A673 (cell line): ENCODE data around the gene DNAJC3. TPM values are rescaled to one million over a fixed set of nuclear protein-coding genes. Genes with fewer than 3 reads are reported as not detected.

Source experiments
- BruUV-seq: library from RNA; stranded (reverse); fragments of 400-500 nt; replicated peaks from 2 replicates; lab custom pipeline; 2021; lab: Mats Ljungman, UMichigan
- CTCF ChIA-PET: fragments of 300-600 bp; sonication (Branson Sonifier 250); formaldehyde crosslinking; loops from one replicate; lab custom pipeline; 2022; ENCODE audit warnings: antibody characterized with exemption; lab: Charles Lee
- POLR2A ChIA-PET: fragments of 300-600 bp; sonication (Branson Sonifier 250); formaldehyde crosslinking; loops from one replicate; lab custom pipeline; 2022; ENCODE audit warnings: antibody characterized with exemption; ENCODE audit not compliant: low non-redundant PET; lab: Charles Lee
- DNase-seq: peaks from one replicate; pipeline ENCODE4 v3.0.0-alpha.2; 2015; ENCODE audit warnings: low spot score
- H3K27ac ChIP-seq: fragments of 200-600 bp; sonication (generic); 2 replicates; pipeline ENCODE4 v1.5.1; 2016; ENCODE audit warnings: mixed run types, low read depth, mild to moderate bottlenecking, mixed read lengths, antibody characterized with exemption, low read length; ENCODE audit not compliant: poor library complexity, severe bottlenecking
- H3K27me3 ChIP-seq: fragments of 200-600 bp; sonication (generic); replicated peaks from 2 replicates; pipeline ENCODE4 v1.6.1; 2017; ENCODE audit warnings: mixed run types, low read depth, mild to moderate bottlenecking, mixed read lengths, antibody characterized with exemption, low read length; ENCODE audit not compliant: insufficient read depth, poor library complexity
- H3K36me3 ChIP-seq: fragments of 200-600 bp; sonication (generic); 2 replicates; pipeline ENCODE4 v1.6.1; 2016; ENCODE audit warnings: mixed run types, mild to moderate bottlenecking, mixed read lengths, antibody characterized with exemption, low read length; ENCODE audit not compliant: insufficient read depth, poor library complexity, severe bottlenecking
- H3K4me1 ChIP-seq: fragments of 200-600 bp; sonication (generic); 2 replicates; pipeline ENCODE4 v1.6.1; 2017; ENCODE audit warnings: mixed run types, mild to moderate bottlenecking, mixed read lengths, antibody characterized with exemption, low read length; ENCODE audit not compliant: insufficient read depth, poor library complexity, severe bottlenecking
- H3K4me3 ChIP-seq: fragments of 200-600 bp; sonication (generic); 2 replicates; pipeline ENCODE4 v1.5.1; 2016; ENCODE audit warnings: low read depth, mixed run types, mild to moderate bottlenecking, mixed read lengths, low read length; ENCODE audit not compliant: poor library complexity, severe bottlenecking
- H3K9me3 ChIP-seq: fragments of 200-600 bp; sonication (generic); 2 replicates; pipeline ENCODE4 v1.6.1; 2016; ENCODE audit warnings: mixed run types, low read depth, mild to moderate bottlenecking, mixed read lengths, antibody characterized with exemption, low read length; ENCODE audit not compliant: poor library complexity, severe bottlenecking
- CTCF ChIP-seq: fragments of 300-800, 200-600 bp; sonication (generic); conservative IDR thresholded peaks from 2 replicates; pipeline ENCODE4 v1.5.1; 2017; ENCODE audit warnings: low read depth, mild to moderate bottlenecking, antibody characterized with exemption, low read length, moderate library complexity, mixed read lengths
- EZH2 ChIP-seq: fragments of 200-600 bp; sonication (generic); IDR thresholded peaks from 2 replicates; pipeline ENCODE4 v1.6.1; 2017; ENCODE audit warnings: borderline replicate concordance, low read depth, mild to moderate bottlenecking, mixed read lengths, antibody characterized with exemption, low read length; ENCODE audit not compliant: poor library complexity, severe bottlenecking
- intact Hi-C: fragments of 100-400 bp; cut with micrococcal nuclease; formaldehyde crosslinking; loops from one replicate; pipeline ENCODE4 v1.10.0; 2022; ENCODE audit not compliant: unreplicated experiment
- total RNA-seq: library from RNA; stranded (reverse); gene quantifications from 2 replicates; pipeline ENCODE4 v1.2.3, GENCODE V29; 2021

The DNAJC3 gene
- total RNA-seq, 1 experiment from 2014 or later, result 21.5 TPM

GRCh38 chr13:95652821-95653220, 24.1 kb upstream of the DNAJC3 start:
- intact Hi-C loops, result no loop called here
- no TSS peak for BruUV-seq
- ChIA-PET CTCF (no interaction called here), POLR2A (no interaction called here)
- H3K9me3 ChIP-seq, result no peaks in the 10 kb centered on the region
- peaks cover 3% of the 10 kb centered on the region for H3K27me3 ChIP-seq
- DNase-seq, result no peak
- no peak overlapping the region for H3K27ac ChIP-seq
- H3K4me3 ChIP-seq, result no peak overlapping the region
- no peaks in the 10 kb centered on the region for H3K36me3 ChIP-seq
- H3K4me1 ChIP-seq, result no peaks in the 10 kb centered on the region
- TF ChIP-seq CTCF (no peak), EZH2 (no peak)

- Histone ChIP-seq H3K27ac (no peak overlapping the region), H3K4me1 (no peaks in the 10 kb centered on the region), H3K27me3 (peaks cover 3% of the 10 kb centered on the region), H3K36me3 (no peaks in the 10 kb centered on the region), H3K4me3 (no peak overlapping the region), H3K9me3 (no peaks in the 10 kb centered on the region)
- no peak for DNase-seq
- CTCF ChIA-PET, result no interaction called here
- POLR2A ChIA-PET, result no interaction called here
- intact Hi-C loops, result no loop called here
- TF ChIP-seq CTCF (no peak), EZH2 (no peak)
- no TSS peak for BruUV-seq
These were observed 20.4 kb upstream of the DNAJC3 start for GRCh38 chr13:95656386-95657015.

GRCh38 chr13:95659500-95659899, 17.4 kb upstream of the DNAJC3 start:
- Histone ChIP-seq H3K4me3 (no peak overlapping the region), H3K4me1 (no peaks in the 10 kb centered on the region), H3K27me3 (no peaks in the 10 kb centered on the region), H3K36me3 (no peaks in the 10 kb centered on the region), H3K9me3 (no peaks in the 10 kb centered on the region), H3K27ac (no peak overlapping the region)
- POLR2A ChIA-PET, result no interaction called here
- CTCF ChIA-PET, result no interaction called here
- no peak for TF ChIP-seq CTCF
- no peak for TF ChIP-seq EZH2
- BruUV-seq, result no TSS peak
- no peak for DNase-seq
- intact Hi-C loops, result no loop called here
